MM.1S (cell line): ENCODE results near the gene LZTS2.
A peak's percentile ranks its signal among the peaks of the same experiment; 100 is the strongest.

Source experiments
- DNase-seq: peaks from one replicate; pipeline ENCODE4 v3.0.0-alpha.2; 2015
- H2AFZ ChIP-seq: fragments of 300-600 bp; sonication (generic); 2 replicates; pipeline ENCODE4 v1.6.0; 2016; ENCODE audit warnings: antibody characterized with exemption, low read length
- H3F3A ChIP-seq: fragments of 300-600 bp; sonication (generic); 2 replicates; pipeline ENCODE4 v1.6.1; 2016; ENCODE audit warnings: mild to moderate bottlenecking, antibody characterized with exemption, low read length, moderate library complexity, mixed read lengths; ENCODE audit not compliant: insufficient read depth
- H3K27ac ChIP-seq: fragments of 300-600 bp; sonication (generic); 2 replicates; pipeline ENCODE4 v1.5.1; 2016; ENCODE audit warnings: mild to moderate bottlenecking, low read length
- H3K27me3 ChIP-seq: fragments of 300-600 bp; sonication (generic); replicated peaks from 2 replicates; pipeline ENCODE4 v1.6.0; 2016; ENCODE audit warnings: low read length; ENCODE audit not compliant: insufficient read depth
- H3K36me3 ChIP-seq: fragments of 300-600 bp; sonication (generic); replicated peaks from 2 replicates; pipeline ENCODE4 v1.6.1; 2016; ENCODE audit warnings: mild to moderate bottlenecking, low read length, mixed read lengths; ENCODE audit not compliant: insufficient read depth
- H3K4me1 ChIP-seq: fragments of 300-600 bp; sonication (generic); 2 replicates; pipeline ENCODE4 v1.6.1; 2016; ENCODE audit warnings: low read length, mixed read lengths
- H3K4me2 ChIP-seq: fragments of 300-600 bp; sonication (generic); 2 replicates; pipeline ENCODE4 v1.6.0; 2016; ENCODE audit warnings: low read depth, low read length
- H3K4me3 ChIP-seq: fragments of 300-600 bp; sonication (generic); 2 replicates; pipeline ENCODE4 v1.5.1; 2016; ENCODE audit warnings: low read length, mixed read lengths
- H3K79me2 ChIP-seq: fragments of 300-600 bp; sonication (generic); 2 replicates; pipeline ENCODE4 v1.6.1; 2016; ENCODE audit warnings: mixed run types, low read length, mixed read lengths
- H3K9ac ChIP-seq: fragments of 300-600 bp; sonication (generic); 2 replicates; pipeline ENCODE4 v1.6.1; 2016; ENCODE audit warnings: low read length, mixed read lengths
- H3K9me2 ChIP-seq: fragments of 300-600 bp; sonication (generic); replicated peaks from 2 replicates; pipeline ENCODE4 v1.6.1; 2016; ENCODE audit warnings: mild to moderate bottlenecking, low read length, mixed read lengths; ENCODE audit not compliant: insufficient read depth
- H3K9me3 ChIP-seq: fragments of 300-600 bp; sonication (generic); replicated peaks from 2 replicates; pipeline ENCODE4 v1.6.1; 2016; ENCODE audit warnings: mild to moderate bottlenecking, low read length, mixed read lengths; ENCODE audit not compliant: insufficient read depth
- H4K20me1 ChIP-seq: fragments of 300-600 bp; sonication (generic); 2 replicates; pipeline ENCODE4 v1.6.1; 2016; ENCODE audit warnings: mild to moderate bottlenecking, low read length, moderate library complexity, mixed read lengths; ENCODE audit not compliant: insufficient read depth
- CTCF ChIP-seq: fragments of 300-600 bp; sonication (generic); IDR thresholded peaks from 2 replicates; pipeline ENCODE4 v1.5.1; 2016; ENCODE audit warnings: antibody characterized with exemption, low read length, mixed read lengths
- EZH2 ChIP-seq: fragments of 300-600 bp; sonication (generic); optimal IDR thresholded peaks from 2 replicates; pipeline ENCODE3; 2017; ENCODE audit warnings: low read depth, mild to moderate bottlenecking, antibody characterized with exemption, low read length, mixed read lengths
- EZH2phosphoT487 ChIP-seq: fragments of 300-600 bp; sonication (generic); IDR thresholded peaks from 2 replicates; pipeline ENCODE4 v1.6.1; 2018; ENCODE audit warnings: antibody characterized with exemption, low read length

LZTS2 gene

GRCh38 chr10:101007099-101007711, 7.6 kb downstream of the LZTS2 start:
- Histone ChIP-seq H3K4me1 (no peaks in the 10 kb centered on the region), H3K9ac (no peak overlapping the region), H3K4me3 (no peak overlapping the region), H3K79me2 (no peaks in the 10 kb centered on the region), H4K20me1 (no peaks in the 10 kb centered on the region), H3K9me3 (no peaks in the 10 kb centered on the region), H3K27me3 (no peaks in the 10 kb centered on the region), H3K27ac (no peak overlapping the region), H3K4me2 (no peak overlapping the region), H3K36me3 (no peaks in the 10 kb centered on the region), H3F3A (no peaks in the 10 kb centered on the region), H2AFZ (no peak overlapping the region), H3K9me2 (no peaks in the 10 kb centered on the region)
- TF ChIP-seq EZH2phosphoT487 (no peak), EZH2 (no peak), CTCF (no peak)
- DNase-seq = no peak

- Histone ChIP-seq H3K4me1 (peaks cover 3% of the 10 kb centered on the region; the same call in 1 of the 2 replicates), H2AFZ (no peak overlapping the region), H4K20me1 (no peaks in the 10 kb centered on the region), H3K4me2 (no peak overlapping the region), H3K4me3 (no peak overlapping the region), H3K9ac (no peak overlapping the region), H3K27me3 (no peaks in the 10 kb centered on the region), H3F3A (no peaks in the 10 kb centered on the region), H3K9me3 (no peaks in the 10 kb centered on the region), H3K79me2 (no peaks in the 10 kb centered on the region), H3K36me3 (no peaks in the 10 kb centered on the region), H3K9me2 (no peaks in the 10 kb centered on the region), H3K27ac (no peak overlapping the region)
- TF ChIP-seq CTCF (no peak), EZH2phosphoT487 (no peak), EZH2 (no peak)
- no peak for DNase-seq
Observed at GRCh38 chr10:101007915-101008822, 8.6 kb downstream of the LZTS2 start.

- Histone ChIP-seq H3K79me2 (no peaks in the 10 kb centered on the region), H3K4me1 (peaks cover 7% of the 10 kb centered on the region; the same call in 1 of the 2 replicates), H3K4me2 (no peak overlapping the region), H3K27me3 (no peaks in the 10 kb centered on the region), H3K9me2 (no peaks in the 10 kb centered on the region), H3K9ac (no peak overlapping the region), H4K20me1 (no peaks in the 10 kb centered on the region), H2AFZ (no peak overlapping the region), H3F3A (no peaks in the 10 kb centered on the region), H3K4me3 (no peak overlapping the region), H3K9me3 (no peaks in the 10 kb centered on the region), H3K36me3 (no peaks in the 10 kb centered on the region), H3K27ac (no peak overlapping the region)
- TF ChIP-seq EZH2 = no peak
- no peak for TF ChIP-seq CTCF
- TF ChIP-seq EZH2phosphoT487 = no peak
- peak; percentile 0 for DNase-seq
Observed at GRCh38 chr10:101008823-101009423, 9.3 kb downstream of the LZTS2 start.
